HG02571 (cell line): ENCODE results near the gene IPPK.

Experiments used
- ATAC-seq: cut with Tn5 transposase; IDR thresholded peaks from one replicate; pipeline ENCODE4 v1.9.1; 2021; ENCODE audit warnings: mild to moderate bottlenecking, moderate library complexity; ENCODE audit not compliant: unreplicated experiment

Gene IPPK

GRCh38 chr9:92669890-92670708, at the start of gene IPPK:
Gene IPPK, minus strand, starts transcription at chr9:92670131. Its CDS starts 143 bp downstream, at chr9:92669988.
- peak; percentile 92 for ATAC-seq

- ATAC-seq, result no peak
These were observed 49.2 kb upstream of the IPPK start for GRCh38 chr9:92719028-92719647.

- ATAC-seq, result no peak
These were observed 48.4 kb upstream of the IPPK start for GRCh38 chr9:92718086-92719001.

- no peak for ATAC-seq
These were observed 47.5 kb upstream of the IPPK start for GRCh38 chr9:92717201-92718085.

- peak; percentile 43 for ATAC-seq
These were observed 46.6 kb upstream of the IPPK start for GRCh38 chr9:92716557-92716956.

- no peak for ATAC-seq
These were observed 45.7 kb upstream of the IPPK start for GRCh38 chr9:92715488-92716231.

- ATAC-seq, result no peak
These were observed 45.0 kb upstream of the IPPK start for GRCh38 chr9:92714787-92715487.

GRCh38 chr9:92714016-92714415, 44.1 kb upstream of the IPPK start:
- ATAC-seq, result no peak

- ATAC-seq, result no peak
These were observed 43.6 kb upstream of the IPPK start for GRCh38 chr9:92713528-92713927.

- no peak for ATAC-seq
These were observed 42.8 kb upstream of the IPPK start for GRCh38 chr9:92712767-92713166.

GRCh38 chr9:92711844-92712243, 41.9 kb upstream of the IPPK start:
- no peak for ATAC-seq

- no peak for ATAC-seq
These were observed 41.2 kb upstream of the IPPK start for GRCh38 chr9:92711146-92711545.

- no peak for ATAC-seq
These were observed 40.4 kb upstream of the IPPK start for GRCh38 chr9:92710368-92710767.

- ATAC-seq, result no peak
These were observed 40.0 kb upstream of the IPPK start for GRCh38 chr9:92709954-92710353.

- ATAC-seq, result no peak
These were observed 39.3 kb upstream of the IPPK start for GRCh38 chr9:92709240-92709639.

- ATAC-seq, result no peak
These were observed 37.6 kb upstream of the IPPK start for GRCh38 chr9:92707530-92707929.

GRCh38 chr9:92706218-92706940, 36.4 kb upstream of the IPPK start:
- ATAC-seq, result no peak

GRCh38 chr9:92704528-92704927, 34.6 kb upstream of the IPPK start:
- no peak for ATAC-seq
